HG03025 (cell line): Measurements from ENCODE around the gene SORCS2.

ENCODE experiments used
- ATAC-seq: cut with Tn5 transposase; IDR thresholded peaks from one replicate; pipeline ENCODE4 v1.9.1; 2021; ENCODE audit warnings: mild to moderate bottlenecking, moderate library complexity; ENCODE audit not compliant: unreplicated experiment, low FRiP score

SORCS2 gene

GRCh38 chr4:7240306-7240705 is 48.0 kb downstream of the SORCS2 start:
- no peak for ATAC-seq

- no peak for ATAC-seq
These were observed 49.3 kb downstream of the SORCS2 start for GRCh38 chr4:7241597-7242125.

GRCh38 chr4:7242766-7243165 is 50.4 kb downstream of the SORCS2 start:
- no peak for ATAC-seq

DNA sequence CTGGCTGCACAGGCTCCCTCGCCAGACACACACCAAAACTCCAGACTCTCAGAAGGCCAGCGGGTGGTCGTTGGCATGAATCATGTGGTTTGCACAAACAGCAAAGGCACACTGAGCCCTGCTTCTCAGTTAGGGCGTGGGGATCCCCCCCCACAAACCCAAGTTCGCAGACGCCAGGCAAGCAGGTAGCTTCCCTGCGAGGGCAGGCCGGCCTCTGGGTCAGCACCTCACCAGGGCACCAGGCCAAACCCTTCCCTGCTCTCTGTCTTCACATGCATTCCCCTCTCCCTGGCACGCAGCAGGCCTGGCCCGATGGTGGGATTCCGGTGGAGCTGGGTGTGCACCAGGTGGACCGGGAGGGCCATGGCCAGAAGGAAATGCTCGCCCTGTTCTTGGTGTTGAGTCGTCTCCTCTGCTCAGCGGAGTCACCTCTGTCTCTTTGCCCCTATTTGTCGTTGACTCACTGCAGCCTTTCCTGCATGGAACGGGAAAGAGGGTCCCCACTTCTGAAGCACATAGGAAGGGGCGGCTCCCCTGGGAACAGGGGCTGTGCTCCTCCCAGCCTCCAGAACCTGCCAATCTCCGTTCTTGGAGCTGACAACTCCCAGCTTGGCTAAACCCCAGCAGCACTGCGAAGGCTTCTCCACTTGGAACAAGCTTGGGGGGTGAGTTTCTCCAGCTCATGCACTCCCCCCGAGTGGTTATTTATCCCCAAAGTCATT is 51.4 kb downstream of the SORCS2 start:
- ATAC-seq = no peak

GRCh38 chr4:7244331-7244665 is 52.0 kb downstream of the SORCS2 start:
- no peak for ATAC-seq

GRCh38 chr4:7244751-7245320 is 52.5 kb downstream of the SORCS2 start:
- no peak for ATAC-seq

GRCh38 chr4:7247521-7247920 is 55.2 kb downstream of the SORCS2 start:
- ATAC-seq = no peak

- no peak for ATAC-seq
These were observed 55.6 kb downstream of the SORCS2 start for GRCh38 chr4:7247946-7248345.

DNA sequence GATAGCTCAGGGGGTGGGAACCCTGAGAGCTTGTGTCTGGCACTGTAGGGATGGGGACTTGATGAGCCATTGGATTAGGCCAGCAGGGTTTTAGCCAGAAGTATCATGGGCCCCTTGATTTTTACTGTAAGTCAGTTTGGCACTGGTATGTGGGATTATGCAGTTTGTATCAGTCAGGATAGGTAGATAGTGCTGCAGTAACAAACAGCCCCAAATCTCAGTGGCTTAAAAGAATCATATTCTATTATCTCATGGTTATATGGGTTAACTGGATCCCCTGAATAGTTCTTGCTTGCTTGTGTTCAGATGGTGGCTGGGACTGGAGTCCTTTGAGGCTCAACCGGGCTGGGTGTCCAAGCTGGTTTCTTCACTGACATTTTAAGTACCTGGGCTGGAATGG is 56.5 kb downstream of the SORCS2 start:
- no peak for ATAC-seq

DNA sequence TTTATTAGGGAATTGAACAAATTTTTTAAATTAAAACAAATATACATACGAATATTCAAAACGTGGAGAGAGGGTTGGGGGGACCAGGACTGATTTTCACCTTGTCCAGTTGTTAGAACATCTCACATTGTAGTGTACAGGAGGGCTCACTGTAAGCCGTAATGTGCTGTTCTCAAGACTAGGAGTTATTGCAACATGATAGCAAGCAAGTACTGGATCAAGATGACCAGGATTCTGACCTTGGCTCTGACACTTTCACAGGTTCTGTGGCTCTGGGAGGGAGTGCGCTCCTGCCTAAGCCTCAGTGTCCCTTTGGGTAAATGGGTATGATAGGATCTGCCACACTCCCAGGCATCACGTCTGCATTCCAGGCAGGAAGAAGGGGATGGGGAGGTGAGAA is 59.0 kb downstream of the SORCS2 start:
- no peak for ATAC-seq

- no peak for ATAC-seq
These were observed 59.7 kb downstream of the SORCS2 start for GRCh38 chr4:7252051-7252450.

GRCh38 chr4:7252510-7253340 is 60.4 kb downstream of the SORCS2 start:
- no peak for ATAC-seq

- no peak for ATAC-seq
These were observed 61.0 kb downstream of the SORCS2 start for GRCh38 chr4:7253341-7253700.

DNA sequence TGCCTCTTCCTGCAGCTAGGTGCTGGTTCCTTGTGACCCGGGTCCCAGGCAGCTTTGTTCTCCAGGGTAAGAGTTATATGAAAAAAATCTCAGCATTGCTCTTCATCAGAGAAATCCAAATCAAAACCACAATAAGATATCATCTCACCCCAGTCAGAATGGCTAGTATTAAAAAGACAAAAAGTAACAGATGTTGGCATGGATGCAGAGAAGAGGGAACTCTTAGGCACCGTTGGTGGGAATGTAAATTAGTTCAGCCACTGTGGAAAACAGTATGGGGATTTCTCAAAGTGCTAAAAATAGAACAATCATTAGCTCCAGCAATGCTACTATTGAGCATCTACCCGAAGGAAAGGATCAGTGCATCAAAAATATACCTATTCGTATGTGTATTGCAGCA is 61.5 kb downstream of the SORCS2 start:
- no peak for ATAC-seq

GRCh38 chr4:7254736-7255487 is 62.6 kb downstream of the SORCS2 start:
- ATAC-seq = no peak

- ATAC-seq = no peak
These were observed 63.1 kb downstream of the SORCS2 start for GRCh38 chr4:7255488-7255881.

DNA sequence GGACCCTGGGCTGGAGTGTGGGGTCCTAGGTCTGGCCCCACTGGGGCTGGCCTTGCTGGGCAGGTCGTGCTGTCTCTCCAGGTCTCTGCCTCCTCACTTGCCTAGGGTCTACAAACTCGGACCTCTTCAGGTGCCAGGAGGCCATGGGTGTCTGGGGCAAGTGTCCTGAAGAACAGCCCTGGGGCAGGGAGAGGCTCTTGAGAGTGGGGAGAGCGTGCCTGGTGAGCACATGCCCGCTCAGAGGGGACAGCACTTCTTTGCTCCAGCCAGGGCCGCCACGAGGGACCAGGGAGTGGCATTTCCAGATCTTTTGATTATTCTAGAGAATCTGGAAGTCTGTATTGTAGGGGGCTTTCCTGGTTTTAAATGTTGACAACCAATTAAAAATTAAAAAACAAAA is 63.7 kb downstream of the SORCS2 start:
- no peak for ATAC-seq

- no peak for ATAC-seq
These were observed 64.9 kb downstream of the SORCS2 start for GRCh38 chr4:7256984-7257810.

DNA sequence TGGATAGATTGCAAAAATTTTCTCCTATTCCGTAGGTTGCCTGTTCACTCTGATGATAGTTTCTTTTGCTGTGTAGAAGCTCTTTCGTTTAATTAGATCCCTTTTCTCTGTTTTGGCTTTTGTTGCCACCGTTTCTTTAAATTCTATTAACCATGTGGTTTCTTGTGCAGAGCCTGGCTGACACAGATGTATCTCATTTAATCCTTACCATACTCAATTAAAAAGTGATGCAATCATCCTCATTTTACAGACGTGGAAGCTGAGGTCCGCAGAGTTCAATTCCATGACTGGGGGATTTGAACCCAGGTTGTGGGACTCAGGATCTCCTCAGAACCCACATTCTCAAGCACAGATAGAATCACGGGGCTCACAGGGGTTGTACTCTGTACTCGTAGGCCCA is 66.7 kb downstream of the SORCS2 start:
- ATAC-seq = no peak

DNA sequence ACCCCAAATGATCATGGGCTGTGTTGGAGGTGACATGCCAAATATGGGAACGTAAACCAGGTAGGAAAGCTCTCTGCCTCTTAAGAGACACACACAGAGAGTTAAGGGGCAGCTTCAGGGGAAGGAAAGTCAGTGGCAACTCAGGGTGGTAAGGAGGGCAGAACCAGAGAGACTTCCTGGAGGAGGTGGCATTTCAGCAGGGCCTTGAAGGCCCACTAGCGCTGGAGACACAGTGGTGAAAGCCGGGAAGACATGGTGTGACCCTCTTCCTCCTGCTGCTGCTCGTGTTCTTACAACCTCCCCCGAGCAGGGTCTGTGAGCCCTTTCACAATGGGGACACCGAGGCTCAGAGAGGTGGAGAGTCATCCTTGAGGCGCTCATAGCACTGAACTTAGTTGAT is 68.2 kb downstream of the SORCS2 start:
- ATAC-seq = no peak
